AG09319 (cell line): ENCODE results near the gene FSHB.
"Not testable (repeated sequence)": the region's sequence is repeated elsewhere in the genome, so short reads cannot be mapped to it uniquely, and the experiment has no call there.

ENCODE experiments used
- DNase-seq: peaks from one replicate; pipeline ENCODE4 v3.0.0-alpha.2; 2010; ENCODE audit warnings: low read depth; ENCODE audit errors: extremely low read depth
- CTCF ChIP-seq: IDR thresholded peaks from 2 replicates; pipeline ENCODE4 v1.5.1; 2011; ENCODE audit warnings: low read depth, mild to moderate bottlenecking, inconsistent platforms, low read length, moderate library complexity

Gene FSHB

GRCh38 chr11:30261821-30262220, 31.0 kb downstream of the FSHB start:
- no peak for TF ChIP-seq CTCF
- DNase-seq, result no peak

GRCh38 chr11:30268638-30269037, 37.8 kb downstream of the FSHB start:
- DNase-seq, result not testable (repeated sequence)

GRCh38 chr11:30270671-30271070, 39.9 kb downstream of the FSHB start:
- no peak for TF ChIP-seq CTCF
- no peak for DNase-seq

GRCh38 chr11:30277176-30277575, 46.4 kb downstream of the FSHB start:
- TF ChIP-seq CTCF, result no peak
- DNase-seq, result no peak

GRCh38 chr11:30279796-30280195, 49.0 kb downstream of the FSHB start:
- DNase-seq, result no peak

GRCh38 chr11:30281476-30282288, 50.9 kb downstream of the FSHB start:
- TF ChIP-seq CTCF, result no peak

More at GRCh38 chr11:30279796-30280195, 49.0 kb downstream of the FSHB start:
- TF ChIP-seq CTCF, result no peak

GRCh38 chr11:30282289-30282631, 51.4 kb downstream of the FSHB start:
- no peak for DNase-seq
- no peak for TF ChIP-seq CTCF

More at GRCh38 chr11:30281476-30282288, 50.9 kb downstream of the FSHB start:
- no peak for DNase-seq
